GM18873 (cell line): ENCODE results near the gene MFSD11.
"Not testable (repeated sequence)": the region's sequence is repeated elsewhere in the genome, so short reads cannot be mapped to it uniquely, and the experiment has no call there.

Source experiments
- ATAC-seq: cut with Tn5 transposase; IDR thresholded peaks from one replicate; pipeline ENCODE4 v1.9.1; 2021; ENCODE audit warnings: mild to moderate bottlenecking, moderate library complexity, moderate number of reproducible peaks; ENCODE audit not compliant: unreplicated experiment, low FRiP score

MFSD11 gene

DNA sequence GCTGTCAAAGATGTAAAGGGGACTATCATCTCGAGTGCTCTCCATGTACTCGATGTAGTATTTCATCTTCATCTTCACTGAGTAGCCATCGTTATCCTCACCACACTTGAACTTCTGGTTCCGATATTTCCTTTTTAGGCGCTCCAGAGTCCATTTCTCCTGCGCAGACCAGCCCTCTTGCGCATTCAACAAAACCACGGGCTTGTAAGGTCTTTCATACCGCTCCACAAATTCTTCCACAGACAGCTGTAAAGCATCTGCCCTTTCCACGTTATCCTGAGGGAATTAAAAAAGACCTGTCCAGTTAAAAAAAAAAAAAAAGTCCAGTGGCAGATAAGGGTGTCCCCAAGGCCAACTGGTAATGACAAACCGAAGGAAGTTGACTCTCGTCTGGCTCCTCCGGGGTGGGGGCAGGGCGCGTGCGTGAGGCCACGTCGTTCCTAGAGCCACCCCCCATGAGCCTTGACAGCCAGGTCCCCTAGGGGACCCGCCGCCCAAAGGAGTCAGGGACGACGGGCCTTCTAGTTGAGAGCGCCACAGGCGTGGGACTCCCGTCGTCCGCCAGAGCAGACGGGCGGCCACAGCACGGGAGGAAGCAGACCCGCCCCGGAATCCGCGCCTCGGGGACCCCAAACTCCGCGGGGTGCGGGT is 12.2 kb upstream of the MFSD11 start:
- peak; percentile 6 for ATAC-seq

DNA sequence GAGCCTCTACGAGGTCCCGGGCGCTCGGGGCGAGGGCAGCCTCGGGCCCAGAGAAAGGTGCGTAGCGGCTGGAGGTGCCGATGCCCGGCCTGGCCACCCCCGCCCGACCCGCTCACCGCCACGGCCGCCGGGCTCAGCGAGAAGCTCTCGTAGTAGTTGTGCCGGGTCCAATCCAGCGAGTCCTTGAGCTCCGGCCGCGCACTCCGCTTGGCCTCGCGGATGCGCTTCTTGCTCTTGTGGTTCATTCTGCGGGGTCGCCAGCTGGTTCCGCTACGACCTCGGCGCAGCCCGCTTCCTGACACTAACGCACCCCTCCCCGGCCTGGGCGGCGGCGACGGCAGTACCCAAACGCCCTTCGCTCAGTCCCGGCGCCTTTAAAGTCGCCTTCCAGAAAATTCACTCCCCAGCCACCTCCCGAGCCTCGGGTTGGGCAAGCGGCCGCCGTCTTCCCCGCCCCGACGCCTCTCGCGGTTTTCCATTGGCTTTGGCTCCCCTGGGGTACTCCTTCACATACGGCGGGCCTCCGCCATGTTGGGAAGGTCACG is 11.6 kb upstream of the MFSD11 start, which contains the start of gene JMJD6:
TSS of gene JMJD6 (minus strand) at position 376 of the 545 bp plus-strand sequence. CDS start at position 245, 131 bp downstream.
- peak; percentile 70 for ATAC-seq

DNA sequence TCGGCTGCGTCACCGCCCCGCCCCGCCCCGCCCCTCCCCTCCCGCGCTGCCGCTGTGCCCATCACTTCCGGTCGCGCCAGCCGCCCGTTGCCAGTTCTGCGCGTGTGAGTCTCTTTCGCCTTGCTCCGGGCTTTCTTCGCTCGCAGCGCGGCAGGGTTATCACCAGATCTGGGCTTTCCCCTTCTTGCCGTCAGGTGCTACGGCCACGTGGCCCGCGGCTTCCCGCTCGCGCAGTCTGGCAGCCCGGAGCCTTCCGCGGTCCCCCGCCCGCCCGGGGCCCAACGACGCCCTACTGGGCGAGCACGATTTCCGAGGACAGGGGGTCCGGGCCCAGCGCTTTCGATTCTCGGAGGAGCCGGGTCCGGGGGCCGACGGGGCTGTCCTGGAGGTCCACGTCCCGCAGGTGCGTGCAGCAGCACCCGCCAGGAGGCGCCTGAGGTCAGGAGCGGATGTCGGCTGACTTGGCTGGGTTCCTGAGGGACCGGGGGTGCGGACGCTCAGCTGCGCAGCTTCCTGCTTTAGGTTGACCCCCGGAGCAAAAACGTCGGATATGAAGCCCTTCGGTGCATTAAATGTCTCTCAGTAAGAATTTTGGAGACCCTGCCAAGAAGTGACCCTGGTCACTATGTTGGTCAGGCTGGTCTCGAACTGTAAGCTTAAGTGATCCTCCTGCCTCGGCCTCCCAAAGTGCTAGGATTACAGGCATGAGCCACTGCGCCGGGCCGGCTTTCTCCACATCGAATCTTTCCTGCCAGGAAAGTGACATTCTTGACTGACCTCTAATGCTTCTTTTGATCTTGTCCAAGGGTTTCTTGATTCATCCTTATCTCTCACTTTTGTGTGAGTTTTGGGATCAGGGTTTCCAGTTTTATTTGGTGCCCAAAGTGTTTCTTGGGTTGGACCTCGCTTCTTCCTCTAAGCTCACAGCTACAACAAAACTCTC is 10.9 kb upstream of the MFSD11 start, which contains the start of gene METTL23:
TSS of gene METTL23 (plus strand) at position 64 of the 943 bp plus-strand sequence. CDS start 2,872 bp downstream, outside the sequence.
- peak; percentile 51 for ATAC-seq

DNA sequence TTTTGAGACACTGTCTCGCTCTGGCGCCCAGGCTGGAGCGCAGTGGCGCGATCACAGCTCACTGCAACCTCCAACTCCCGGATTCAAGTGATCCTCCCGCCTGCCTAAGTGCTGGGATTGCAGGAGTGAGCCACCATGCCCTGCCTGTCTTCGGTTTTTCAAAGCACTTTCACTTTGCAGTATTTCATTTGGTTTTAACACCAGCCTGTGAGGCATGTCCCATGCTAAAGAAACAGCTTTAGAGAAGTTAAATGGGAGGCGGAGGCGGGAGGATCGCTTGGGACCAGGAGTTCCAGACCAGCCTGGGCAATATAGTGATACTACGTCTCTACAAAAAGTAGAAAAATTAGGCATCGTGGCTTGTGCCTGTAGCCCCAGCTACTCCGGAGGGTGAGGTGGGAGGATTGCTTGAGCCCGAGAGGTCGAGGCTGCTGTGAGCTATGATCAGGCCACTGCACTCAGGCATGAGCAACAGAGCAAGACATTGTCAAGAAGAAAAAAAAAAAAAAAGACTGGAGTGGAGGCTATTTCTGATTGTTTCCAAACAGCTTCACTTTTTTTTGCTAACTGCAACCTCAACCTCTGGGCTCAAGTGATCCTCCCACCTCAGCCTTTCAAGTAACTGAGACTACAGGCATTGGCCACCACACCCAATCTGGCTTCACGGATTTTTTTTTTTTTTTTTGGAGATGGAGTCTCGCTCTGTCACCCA is 10.0 kb upstream of the MFSD11 start:
- no peak for ATAC-seq

DNA sequence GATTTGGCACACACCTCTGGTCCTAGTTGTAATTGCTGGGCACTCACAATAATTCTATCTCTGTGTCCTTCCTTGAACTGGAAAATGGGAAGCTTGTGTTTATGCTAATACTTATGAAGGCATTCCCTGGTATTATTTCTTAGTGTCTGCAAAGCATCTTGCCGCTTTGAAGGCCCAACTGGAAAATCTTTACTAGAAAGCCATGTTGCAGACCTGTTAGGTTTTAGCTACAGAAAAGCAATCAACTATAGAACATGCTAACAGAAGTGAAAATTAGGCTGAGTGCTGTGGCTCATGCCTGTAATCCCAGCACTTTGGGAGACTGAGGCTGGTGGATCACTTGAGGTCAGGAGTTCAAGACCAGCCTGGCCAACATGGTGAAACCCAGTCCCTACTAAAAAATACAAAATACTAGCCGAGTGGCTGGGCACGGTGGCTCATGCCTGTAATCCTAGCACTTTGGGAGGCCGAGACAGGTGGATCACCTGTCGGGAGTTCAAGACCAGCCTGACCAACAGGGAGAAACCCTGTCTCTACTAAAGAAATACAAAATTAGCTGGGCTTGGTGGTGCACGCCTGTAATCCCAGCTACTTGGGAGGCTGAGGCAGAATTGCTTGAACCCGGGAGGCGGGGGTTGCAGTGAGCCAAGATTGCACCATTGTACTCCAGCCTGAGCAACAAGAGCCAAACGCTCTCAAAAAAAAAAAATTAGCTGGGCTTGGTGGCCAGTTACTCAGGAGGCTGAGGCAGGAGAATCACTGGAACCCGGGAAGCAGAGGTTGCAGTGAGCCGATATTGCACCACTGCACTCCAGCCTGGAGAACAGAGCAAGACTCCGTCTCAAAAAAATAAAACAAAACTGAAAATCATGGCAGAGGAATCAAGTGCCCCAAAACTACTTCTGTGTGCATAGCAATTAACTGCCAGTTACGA is 5.9 kb upstream of the MFSD11 start:
- ATAC-seq: not testable (repeated sequence)

DNA sequence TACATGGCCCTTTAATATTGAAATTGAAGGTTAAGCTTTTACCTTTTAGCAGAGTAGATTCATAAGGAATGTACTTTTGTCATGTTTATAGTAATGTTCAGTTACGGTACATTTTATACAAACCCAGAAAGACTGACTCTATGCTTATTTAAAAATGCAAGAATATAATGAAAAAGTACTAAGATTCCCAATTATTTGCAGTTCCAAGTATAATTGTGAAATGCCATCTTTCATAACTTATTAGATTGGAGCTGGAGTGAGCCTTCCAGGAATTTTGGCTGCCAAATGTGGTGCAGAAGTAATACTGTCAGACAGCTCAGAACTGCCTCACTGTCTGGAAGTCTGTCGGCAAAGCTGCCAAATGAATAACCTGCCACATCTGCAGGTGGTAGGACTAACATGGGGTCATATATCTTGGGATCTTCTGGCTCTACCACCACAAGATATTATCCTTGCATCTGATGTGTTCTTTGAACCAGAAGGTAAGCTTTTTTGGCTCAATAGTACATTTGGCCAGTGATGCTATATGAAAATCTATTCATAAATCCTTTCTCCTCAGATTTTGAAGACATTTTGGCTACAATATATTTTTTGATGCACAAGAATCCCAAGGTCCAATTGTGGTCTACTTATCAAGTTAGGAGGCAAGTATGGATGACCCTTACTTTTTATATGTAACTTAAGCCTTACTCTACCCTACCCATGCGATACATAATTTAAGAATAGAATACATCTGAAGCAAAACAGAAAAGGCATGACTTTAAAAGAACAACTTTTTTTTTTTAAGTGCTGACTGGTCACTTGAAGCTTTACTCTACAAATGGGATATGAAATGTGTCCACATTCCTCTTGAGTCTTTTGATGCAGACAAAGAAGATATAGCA is 4.9 kb upstream of the MFSD11 start:
- ATAC-seq: no peak

DNA sequence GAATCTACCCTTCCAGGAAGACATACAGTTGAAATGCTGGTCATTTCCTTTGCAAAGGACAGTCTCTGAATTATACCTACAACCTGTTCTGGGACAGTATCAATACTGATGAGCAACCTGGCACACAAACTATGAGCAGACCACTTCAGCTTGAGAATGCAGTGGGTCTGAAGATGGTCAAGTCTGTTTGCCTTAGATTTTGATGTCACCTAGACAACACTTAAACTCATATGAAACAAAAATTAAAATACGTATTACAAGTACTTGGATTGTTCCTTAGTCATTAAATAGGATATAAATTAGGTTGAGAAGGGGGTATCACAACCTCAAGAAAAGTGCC is 4.3 kb upstream of the MFSD11 start:
- ATAC-seq: no peak

DNA sequence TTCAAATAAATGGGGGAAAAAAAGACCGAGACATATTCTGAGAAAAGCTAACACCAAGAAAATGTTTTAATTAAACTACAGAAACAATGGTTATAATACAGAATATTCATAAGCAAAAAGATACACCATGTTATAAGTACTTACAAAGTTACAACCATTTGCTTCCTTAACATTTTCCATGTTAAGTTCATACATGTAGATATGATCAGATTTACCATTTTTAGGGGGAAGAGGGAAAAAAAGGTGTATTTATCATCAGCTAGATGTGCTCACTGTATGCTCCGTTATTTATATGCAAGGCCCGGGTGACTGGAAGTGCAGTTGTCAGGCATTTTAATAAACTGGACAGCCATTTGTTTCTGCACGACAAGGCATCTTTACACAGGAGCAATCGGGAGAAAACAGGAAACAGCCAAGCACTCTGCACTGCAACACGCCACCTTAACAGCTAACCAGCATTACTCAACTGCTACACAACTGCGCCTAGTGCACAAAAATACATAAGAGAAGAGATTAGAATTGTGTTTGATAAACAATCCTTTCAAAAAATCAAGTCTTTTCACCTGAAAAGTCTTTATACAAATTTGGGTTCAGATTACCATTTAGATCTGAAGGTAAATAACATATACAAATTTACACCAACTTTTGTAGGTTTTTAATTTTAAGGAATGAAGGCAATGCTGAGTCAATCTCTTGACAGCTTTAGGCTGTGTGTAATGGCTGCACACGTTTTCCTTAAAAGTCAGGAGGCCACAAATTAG is 3.7 kb upstream of the MFSD11 start:
- no peak for ATAC-seq

DNA sequence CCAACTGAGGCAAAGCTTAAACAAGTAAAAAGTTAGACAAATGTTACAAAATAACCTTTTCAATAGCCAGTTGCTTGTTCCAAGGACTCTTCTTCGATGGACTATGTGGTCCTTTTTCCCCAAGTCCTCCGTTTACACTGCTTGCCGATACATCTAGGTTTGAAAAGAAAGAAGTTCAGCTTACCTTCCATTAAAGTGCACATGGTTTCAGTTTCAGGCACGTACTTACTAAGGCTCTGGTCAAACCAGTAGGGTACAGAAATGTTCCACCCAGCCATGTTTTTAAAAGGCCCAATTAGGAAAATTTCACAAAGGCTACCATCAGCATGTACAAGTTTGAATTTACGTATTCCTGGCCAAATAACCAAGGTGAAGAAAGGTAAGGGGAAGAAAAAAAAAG is 2.9 kb upstream of the MFSD11 start:
- ATAC-seq: no peak

DNA sequence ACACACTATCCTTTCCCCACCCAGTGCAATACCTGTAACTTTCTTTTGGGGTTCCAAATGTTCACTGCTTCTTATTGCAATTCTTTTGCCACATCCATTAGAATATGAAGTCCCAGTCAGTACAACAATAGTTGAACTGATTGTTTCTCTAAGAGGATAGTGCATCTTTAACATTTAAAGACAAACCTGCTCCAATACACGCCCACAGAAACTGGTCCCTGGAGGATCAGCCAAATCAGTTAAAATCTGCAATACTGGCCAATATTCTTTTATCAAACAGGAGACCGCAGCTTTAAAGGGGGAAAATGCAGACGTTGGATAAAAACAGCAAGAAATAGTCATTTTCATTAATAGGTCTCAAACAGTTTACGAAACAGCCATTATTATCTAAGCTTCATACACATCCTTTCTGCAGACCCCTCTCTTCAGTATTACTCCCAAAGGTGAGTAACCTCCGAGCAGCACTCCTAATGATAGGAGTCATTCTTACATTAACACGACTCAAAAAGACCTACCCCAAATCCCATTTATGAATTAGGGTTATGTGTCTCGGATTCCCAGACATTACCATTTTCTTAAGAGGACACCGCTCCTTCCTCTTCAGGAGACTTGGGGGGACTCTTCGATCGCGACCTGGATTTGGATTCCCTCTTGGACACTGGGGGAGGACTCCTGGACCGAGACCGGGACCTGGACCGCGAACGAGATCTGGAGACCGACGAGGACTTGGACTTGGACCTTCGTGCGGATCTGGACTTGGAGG is 2.2 kb upstream of the MFSD11 start:
- no peak for ATAC-seq

DNA sequence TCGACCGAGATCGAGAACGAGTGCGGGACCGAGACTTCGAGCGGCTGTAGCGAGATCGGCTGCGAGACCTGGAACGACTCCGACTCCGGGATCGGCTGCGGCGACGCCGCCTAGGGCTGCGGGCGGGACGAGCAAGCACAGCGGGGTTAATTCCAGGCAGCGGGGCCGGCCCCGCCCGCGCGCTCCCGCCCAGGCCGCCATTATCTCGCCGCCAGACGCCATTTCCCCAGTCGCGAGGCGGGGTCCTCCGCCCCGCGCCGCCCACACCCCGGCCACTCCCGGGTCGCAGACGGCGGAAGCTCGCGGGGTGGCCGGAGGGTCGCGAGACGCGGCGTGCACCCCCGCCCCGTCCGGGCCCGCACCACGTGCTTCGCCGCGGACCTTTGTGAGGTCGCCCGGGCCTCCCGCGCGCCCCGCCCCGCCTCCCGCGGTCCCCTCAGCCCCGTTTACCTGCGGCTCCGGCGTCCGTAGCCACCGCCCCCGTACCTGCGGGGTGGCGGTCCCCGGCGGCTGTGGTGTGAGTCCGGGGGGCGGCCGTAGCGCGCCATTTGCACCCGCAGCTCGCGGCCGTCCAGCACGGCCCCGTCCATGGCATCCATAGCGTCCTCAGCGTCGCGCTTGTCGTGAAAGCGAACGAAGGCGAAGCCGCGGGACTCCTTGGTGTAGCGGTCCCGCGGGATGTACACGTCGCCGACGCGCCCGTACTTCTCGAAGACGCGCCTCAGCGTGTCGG is 1.4 kb upstream of the MFSD11 start:
- peak; percentile 3 for ATAC-seq

DNA sequence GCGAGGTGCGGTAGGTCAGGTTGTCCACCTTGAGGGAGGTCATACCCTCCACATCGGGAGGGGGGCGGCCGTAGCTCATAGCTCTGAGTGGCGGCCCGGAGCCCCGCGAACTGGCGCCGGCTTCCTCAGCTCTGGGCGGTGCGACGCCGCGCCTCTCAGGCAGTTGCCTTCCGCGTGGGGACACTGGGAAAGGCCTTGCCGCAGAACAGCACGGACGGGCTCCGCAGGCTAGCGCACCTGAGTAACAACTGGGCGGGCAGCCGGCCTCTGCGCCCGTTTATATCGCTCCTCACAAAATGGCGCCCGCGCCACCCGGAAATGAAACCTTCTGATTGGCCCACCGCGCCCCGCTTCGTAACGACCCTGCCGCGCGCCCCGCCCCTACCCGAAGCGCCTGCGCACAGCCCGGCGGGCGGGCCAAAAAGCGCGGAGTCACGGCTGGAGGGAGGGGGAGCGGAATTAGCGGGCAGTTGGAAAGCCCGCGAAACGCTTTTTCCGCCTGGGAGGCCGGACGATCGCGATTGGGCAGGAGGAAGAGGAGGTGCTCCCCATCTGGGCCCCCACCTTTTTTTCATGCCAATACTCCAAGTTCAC is 740 bp upstream of the MFSD11 start, which contains the start of gene SRSF2:
TSS of gene SRSF2 (minus strand) at position 250 of the 594 bp plus-strand sequence. CDS start at position 79, 171 bp downstream.
- peak; percentile 67 for ATAC-seq

DNA sequence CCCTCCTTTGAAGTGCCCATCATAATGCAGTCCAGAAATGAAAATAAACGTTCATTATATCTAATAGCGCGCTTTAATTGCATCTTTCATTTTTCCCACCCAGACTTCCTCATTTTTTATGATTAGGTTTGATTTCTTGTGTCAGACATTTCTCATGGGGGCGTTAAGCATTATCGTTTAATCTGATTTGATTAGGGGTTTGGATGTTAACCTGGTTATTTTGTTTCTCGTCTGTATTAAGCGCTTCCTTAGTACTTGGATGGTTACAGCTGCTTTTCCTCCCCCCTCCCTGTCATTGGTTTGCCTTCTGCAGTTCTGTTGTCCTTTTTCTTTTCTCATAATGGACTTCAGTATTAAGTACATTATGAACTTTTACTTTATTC is 540 bp downstream of the MFSD11 start:
- no peak for ATAC-seq

DNA sequence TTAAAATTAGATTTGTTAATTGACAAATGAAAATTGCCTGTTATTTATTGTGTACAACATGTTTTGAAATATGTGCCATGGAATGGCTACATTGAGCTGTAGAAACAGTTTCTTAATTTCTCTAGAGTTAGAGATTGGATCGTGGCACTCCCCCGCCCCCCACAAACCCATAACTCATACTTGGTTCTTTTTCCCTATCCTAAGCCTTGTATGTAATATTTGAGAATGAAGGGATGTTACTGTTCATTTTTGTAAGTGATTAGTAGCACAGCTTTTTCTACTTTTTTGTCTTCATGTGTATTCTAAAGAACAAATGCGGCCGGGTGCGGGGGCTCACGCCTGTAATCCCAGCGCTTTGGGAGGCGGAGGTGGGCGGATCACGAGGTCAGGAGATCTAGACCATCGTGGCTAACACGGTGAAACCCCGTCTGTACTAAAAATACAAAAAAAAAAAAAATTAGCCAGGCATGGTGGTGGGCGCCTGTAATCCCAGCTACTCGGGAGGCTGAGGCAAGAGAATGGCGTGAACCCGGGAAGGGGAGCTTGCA is 1.7 kb downstream of the MFSD11 start:
- ATAC-seq: not testable (repeated sequence)

DNA sequence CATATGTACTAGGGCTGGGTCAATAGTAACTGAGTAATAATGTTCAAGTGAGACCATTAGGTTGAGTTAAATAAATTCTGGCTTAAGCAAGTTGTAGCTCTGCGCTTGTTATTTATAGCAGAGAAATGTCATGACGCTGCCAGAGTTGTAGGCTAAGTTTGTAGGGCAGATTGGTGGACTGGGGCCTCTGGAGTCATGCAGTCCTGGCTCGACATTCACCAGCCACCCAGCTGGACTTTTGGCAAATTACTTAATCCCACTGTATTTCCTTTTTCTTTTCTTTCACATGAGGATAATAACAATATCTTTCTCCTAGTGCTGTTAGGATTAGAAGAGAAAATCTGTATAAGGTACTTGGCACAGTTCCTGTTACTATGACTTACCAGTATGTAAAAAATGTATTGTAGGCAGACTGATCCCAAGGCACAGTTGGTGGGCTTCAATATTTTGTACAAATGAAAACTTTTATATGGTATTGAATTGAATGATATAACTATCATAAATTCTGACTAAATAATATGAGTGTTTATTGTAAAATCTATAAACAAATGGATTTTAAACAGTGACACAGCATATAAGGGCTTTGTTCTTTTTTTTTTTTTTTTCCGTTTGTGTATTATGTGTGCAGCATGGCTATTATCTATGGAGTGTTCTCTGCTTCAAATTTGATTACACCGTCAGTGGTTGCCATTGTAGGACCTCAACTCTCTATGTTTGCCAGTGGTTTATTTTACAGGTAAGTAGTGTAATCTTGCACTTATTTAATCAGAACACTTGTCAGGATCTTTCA is 2.6 kb downstream of the MFSD11 start:
- no peak for ATAC-seq
